ENCODE measurements around the gene SRPRB.

Gene SRPRB

DNA sequence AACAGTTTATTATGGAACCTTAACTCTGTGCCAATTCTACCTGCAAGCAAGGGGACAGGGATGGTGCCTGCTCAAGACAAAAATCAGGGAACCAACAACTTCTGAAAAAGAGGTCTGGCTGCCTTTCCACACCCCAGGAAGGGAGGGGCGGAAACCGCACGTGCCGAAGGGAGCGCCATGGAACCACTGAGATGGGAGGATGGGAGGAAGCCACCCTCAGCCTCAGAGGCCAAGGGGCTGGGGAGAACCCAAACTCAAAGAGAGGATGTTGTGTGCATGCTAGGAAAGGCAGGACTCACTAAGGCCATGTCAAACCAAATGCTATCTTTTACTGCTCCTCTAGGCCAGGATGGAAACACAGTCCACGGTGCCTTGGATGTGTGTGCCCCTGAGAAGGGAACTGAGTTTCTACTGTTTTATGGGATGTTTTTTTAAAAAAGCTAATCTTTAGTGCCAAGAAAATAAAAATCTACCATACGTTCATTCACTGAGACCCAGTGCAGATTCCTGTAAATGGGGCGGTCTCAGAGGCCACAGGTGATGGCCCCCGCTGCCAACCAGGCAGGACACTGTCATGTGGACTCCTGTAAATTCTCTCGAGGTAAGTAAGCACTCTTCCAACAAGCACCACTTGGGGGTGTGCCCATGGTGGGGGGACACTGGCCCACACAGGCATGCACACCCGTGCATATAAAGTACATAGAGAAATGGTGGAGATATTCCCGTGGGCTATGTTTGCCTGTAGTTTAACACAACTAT, 20.5 kb downstream of the SRPRB start:
- DNase-seq (ENCODE audit: low read depth in 2 of 2, low spot score in 1 of 2), result no peak

DNA sequence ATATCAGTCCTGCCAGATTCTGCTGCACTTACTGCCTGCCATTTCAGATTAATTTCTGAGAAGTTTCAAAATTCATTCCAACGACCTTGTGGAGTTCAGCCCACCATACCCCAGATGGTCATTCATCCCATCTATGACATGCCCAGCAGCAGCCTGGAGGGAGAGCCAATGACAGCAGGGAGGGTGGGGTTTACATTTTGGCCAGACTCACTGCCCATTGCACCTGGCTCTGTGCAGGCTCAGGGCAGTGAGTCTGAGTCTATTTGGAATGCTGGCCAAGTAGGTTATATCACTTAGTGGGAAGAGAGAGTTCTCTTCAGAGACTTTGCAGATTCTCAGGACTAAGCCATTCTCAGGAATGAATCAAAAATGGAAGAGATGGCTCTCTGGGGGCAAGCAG, 21.5 kb downstream of the SRPRB start:
- DNase-seq (ENCODE audit: low read depth in 2 of 2, low spot score in 1 of 2), result no peak

DNA sequence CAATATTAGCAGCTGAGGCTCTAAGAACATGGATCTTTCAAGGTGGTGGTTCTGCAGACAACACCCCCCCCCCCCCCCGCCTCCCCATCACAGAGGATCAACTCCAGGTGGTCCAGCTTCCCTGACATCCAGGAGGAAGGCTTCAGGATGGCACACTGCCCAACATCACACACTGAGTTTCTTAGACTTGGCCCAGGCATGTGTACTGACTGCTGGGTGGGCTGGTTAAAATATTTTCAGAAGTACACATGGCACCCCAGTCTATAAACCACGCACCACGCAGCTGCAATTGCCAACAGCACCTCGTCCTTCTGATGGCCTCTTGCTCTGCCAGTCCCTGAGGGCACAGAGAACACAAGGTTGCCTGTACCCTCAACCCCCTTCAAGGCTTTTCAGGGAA, 22.1 kb downstream of the SRPRB start:
- no peak for DNase-seq (ENCODE audit: low read depth in 2 of 2, low spot score in 1 of 2)

DNA sequence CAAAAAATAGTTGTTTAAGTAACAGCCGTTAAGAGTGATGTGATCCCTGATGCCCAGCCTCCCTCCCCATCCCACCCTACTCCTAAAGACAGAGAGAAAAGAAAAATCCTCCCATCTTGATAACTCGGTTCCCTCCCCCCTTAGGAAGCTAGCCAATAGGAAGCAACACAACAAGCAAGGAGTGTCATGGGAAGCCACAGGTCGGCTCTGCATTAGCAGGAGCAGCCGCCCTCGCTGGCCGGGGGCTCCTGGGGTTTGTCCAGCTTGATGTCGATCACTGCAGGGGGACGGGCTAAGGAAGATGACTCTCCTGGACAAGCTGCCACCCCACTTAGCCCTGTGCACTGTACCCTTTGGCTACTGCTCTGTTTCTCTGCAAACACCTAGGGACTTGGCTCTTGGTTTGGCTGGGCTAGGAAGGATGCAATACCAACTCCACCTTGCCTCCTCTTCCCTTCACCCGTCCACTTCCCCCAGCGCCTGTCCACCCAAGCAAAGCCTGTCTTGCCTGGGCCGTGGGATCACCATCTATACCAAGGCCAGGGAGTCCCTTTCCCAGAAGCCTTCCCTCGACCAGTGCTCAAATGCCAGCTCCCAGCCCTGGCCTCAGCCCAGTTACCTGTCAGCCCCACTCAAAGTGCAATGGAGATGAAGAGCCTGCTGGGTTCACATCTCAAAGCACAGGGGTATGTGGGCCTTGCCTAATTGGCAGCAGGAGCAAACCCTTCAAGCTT, 23.1 kb downstream of the SRPRB start:
- no peak for DNase-seq (ENCODE audit: low read depth in 2 of 2, low spot score in 1 of 2)

DNA sequence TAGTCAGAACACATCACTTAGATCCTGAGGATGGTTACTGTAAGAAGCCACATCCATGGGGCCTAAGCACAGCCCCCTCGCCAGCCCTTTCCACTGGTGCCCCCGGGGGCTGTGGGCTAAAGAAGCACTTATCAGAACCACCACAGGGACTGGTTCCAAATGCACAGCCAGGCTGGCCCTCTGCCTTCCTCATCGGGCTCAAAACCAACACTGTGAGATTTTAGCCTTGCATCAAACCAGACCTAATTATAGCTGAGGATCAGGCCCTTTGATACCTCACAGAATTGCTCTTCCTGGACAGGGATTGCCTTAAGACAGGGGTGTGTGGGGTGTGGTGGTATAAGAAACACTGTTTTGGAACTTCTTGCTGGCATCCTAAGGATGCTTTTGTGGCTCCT, 23.7 kb downstream of the SRPRB start:
- DNase-seq (ENCODE audit: low read depth in 2 of 2, low spot score in 1 of 2), result no peak

DNA sequence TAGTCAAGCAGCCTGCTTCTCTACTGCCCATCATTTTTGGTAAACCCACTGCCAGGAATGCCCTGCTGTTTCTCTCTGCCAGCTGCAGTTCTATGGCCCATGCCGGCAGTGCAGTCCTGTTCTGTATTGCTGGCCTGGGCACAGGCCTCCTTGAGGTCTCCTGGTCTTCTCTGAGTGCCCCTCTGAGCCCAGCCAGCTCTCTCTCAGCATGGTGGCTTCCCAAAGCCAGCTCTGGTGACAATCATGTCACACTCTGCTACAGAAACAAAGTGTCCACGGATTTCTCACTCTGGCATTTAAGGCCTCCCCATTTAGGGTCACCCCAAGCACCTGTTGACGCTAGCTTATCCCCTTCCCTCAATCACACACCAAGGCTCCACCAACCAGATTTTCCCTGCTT, 24.5 kb downstream of the SRPRB start:
- DNase-seq (ENCODE audit: low read depth in 2 of 2, low spot score in 1 of 2), result no peak

DNA sequence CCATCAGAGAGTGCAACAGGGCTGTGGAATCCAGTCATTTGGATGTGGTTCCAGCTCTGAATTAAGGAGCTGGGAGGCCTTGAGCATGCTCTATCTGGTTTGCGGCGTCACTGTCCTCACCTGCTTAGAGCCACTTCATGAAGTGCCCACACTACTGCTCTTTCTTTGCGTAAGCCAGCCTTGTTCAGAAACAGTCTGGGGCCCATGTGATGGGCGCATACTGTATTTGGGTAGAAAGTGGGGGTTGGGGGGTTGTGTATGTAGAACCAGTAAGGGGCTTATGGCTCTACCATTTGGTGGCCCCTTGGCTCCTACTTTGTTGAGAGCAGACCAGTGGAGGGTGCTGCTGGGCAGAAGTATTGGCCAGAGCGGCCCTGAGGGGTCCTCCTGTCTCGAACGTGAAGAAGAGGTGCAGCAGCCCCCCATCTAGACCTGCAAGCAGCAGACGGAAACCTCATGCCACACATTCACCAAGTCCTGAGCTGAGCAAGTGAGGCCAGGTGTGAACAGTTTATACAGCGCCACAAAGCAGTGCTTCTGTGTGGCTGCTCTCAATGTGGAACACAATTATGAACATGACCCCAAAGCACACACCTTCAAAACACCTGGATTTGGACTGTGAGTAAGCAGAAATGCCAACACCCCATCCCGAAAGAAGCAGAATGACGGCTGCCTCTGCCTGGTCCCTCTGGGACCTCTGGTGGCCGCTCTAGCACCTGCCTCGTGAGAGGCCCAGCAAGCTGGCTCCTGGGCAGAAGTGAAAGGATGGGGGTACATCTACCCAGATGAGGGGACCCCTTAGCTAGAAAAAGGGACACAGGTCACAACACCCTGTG, 26.6 kb downstream of the SRPRB start:
- no peak for DNase-seq (ENCODE audit: low read depth in 2 of 2, low spot score in 1 of 2)

DNA sequence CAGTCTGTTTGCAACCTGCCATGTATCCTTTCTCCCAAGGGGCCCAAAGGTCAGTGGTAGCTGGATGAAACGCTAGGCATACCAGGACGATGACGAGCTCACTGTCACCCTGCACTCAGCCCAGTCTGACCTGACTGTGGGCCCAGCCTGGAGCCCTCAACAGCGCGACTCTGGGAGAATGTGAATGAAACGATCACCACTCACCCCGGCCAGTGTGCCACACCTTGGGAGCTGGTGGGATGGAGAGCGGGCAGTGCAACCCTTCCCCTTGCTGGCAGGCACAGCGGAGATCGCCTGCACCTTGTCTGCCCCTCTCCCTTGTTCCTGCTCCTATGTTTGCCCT, 27.2 kb downstream of the SRPRB start:
- DNase-seq (ENCODE audit: low read depth in 2 of 2, low spot score in 1 of 2), result no peak

DNA sequence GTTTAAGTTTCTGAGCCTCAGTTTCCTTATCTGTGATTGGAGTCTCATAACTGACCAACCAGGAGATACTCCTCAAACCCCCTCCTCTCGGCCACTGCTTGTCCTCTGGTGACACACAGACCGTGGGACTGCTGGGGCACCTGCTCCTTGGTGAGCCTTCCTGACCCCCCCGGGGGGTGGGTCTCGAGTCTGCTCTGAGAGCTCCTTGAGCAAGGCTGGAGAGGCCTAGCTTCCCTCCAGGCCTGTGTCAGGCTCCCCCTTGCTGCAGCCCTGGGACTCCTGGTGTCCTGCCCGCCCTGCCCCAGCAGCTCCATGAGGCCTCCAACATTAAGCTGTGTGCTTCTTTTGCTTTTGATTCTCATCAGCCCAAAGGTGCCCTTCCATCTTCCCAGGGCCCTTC, 27.7 kb downstream of the SRPRB start:
- DNase-seq (ENCODE audit: low read depth in 2 of 2, low spot score in 1 of 2), result no peak

DNA sequence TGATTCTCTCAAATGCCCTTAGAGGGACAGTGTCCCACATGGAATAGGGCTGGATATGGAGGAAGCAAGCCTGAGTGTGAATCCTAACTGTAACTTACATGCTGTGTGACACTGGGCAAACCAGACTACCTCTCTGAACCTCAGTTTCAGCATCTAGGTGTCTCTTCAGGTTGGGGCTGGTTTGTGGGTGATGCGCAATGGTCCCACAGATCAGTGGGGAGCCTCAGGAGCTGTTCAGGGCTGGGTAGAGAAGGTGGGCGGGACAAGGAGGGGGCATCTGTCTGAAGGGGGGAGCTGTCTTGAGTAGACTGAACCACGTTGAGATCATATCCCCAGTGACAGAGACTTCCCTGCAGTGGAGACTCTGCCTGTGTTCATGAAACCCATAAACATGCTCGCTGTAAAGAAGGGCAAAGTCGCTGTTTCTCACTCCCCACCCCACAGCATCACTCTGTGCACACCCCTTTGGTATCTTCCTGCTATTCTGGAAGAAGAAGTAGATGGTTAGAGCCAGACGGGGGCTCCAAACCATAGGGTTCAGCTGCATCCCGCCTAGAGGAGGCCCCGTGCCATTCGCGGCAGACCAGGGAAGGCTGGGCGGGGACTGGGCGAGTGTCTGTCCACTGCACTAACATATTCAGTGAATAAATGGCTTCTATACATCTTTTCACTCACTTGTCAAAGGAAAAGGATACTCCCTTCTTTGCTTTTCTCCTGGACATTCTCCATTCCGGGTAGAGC, 28.4 kb downstream of the SRPRB start:
- no peak for DNase-seq (ENCODE audit: low read depth in 2 of 2, low spot score in 1 of 2)

DNA sequence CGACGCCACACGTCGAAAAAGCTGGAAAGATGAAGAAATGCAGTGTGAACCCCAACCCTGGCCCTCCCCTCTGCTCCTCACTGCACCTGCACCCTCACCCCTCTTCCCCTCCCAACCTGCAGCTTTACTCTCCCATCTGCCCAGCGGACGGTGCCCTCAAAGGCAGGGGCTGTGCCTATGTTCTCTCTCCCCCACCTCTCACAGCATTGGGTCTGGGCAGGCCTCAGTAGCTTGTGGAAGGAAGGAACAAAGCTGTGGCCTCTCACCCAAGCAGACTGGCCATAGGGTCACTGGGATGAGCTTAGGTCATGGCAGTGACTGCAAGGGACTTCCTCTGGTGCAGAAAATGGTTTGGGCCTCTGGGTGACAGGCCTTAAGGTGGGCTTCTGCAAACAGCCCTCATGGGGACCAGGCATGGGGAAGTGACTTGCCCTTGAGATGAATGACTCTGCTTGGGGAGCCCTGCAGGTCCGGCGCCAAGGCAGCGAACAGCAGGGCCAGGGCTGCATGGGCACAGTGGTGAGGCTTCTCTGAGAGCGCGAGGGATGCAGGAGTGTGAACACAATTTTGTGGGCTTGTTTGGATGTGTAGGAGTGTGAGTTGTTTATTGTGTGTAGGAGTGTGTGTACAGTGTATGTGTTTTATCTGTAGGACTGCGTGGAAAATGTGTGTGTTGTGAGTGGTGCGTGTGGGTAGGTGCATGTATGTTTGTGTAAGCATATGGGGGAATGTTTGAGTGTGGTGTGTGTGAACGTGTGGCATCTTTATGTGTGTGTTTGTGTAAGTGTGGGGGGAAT, 29.2 kb downstream of the SRPRB start:
- DNase-seq (ENCODE audit: low read depth in 2 of 2, low spot score in 1 of 2), result no peak

DNA sequence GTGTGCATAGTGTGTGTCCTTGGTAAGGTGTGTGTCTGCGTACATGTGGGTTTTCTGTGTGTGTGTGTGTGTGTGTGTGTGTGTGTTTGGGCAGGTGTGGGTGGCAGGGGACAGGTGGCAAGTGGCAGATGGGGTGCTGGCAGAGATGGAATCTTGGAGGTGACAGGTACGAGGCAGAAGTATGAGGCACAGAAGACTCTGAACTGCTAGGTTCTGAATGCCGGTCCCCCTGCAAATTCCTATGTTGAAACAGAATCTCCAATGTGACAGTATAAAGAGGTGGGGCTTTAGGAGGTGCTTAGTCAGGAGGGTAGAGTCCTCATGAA, 29.8 kb downstream of the SRPRB start:
- DNase-seq (ENCODE audit: low read depth in 2 of 2, low spot score in 1 of 2), result no peak

DNA sequence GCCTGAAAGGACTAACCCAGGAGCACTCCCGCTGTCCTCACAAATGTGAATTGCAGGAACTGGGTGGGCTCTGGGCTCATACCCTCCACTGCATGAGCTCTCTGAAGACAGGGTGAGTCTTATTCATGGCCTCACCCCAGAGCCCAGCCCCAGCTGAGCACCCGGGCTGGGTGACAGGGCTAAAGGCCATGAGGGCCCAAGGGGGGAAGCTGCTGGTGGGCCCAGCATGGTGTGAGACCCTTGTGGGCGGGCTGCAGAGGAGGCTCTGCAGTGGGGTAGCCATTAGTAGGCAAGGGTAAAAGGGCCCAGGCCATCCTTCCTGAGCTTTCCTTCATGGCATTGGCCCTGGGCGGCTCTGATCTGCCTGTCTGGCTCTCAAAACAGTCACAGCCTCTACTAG, 30.3 kb downstream of the SRPRB start:
- no peak for DNase-seq (ENCODE audit: low read depth in 2 of 2, low spot score in 1 of 2)

DNA sequence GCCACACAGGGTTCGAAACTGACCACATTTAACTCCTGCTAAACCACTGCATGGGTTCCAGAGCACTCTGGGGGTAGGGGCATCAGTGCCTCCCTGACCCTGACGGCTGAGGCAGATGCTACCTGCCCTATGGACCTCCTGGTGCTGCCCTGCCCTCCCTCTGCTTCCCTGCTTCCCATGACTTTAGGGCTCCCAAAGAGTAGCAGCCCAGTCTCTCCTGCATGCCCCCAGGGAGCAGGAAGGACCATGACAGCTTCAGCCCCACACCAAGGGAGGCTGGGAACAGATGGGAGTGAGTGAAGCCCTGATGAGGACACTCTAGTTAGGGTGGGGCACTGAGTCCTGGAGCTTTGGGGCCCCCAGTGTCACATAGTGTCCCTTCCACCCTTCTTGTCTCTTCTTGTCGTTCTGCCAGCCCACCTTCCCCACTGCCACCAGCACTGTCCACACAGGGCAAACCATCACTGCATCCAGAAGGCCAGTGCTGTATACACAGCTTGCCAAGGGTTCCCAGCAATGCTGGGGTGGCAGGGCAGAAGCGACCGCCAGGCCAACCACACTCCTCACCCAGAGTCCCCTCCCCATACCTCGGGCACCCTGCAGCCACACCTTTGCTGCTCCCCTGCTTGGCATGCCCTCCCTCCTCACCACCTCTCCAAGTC, 31.0 kb downstream of the SRPRB start:
- DNase-seq (ENCODE audit: low read depth in 2 of 2, low spot score in 1 of 2), result no peak

DNA sequence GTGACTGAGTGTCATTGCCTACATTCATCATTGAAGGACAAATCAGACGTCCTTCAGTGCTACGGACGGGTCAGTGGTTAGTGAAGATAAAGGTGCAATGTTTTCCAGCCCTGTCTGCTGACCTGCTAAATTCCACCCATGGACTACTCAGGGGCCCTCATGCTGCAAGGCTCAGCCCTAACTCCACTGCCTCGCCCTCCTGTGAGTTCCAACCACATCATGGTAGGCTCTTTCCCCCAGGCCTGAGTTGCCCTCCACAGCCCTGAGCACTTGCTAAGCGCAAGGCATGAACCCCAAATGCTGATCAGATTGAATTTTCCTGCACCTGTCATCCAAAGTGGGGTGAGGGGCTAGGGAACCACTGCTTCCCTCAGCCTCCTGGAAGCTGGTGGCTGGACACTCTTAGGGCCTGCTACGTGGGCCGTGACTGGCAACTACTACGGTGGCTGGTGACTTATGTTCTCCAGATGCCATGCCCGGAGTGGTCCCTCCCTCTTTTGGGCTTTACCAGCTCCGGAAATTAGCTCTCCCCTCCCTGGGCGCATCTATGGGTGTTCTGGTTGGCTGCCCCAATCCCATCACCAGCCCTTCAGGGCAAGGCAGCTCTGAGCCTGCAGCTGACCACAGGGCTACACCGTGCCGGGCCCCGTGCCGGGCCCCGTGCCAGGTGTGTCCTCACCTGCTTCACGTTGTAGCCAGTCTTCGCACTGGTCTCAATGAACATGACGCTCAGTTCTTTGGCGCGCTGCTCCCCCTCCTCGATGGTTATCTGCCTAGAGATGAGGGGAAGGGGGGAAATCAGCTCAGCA, 32.1 kb downstream of the SRPRB start:
- DNase-seq (ENCODE audit: low read depth in 2 of 2, low spot score in 1 of 2), result no peak

DNA sequence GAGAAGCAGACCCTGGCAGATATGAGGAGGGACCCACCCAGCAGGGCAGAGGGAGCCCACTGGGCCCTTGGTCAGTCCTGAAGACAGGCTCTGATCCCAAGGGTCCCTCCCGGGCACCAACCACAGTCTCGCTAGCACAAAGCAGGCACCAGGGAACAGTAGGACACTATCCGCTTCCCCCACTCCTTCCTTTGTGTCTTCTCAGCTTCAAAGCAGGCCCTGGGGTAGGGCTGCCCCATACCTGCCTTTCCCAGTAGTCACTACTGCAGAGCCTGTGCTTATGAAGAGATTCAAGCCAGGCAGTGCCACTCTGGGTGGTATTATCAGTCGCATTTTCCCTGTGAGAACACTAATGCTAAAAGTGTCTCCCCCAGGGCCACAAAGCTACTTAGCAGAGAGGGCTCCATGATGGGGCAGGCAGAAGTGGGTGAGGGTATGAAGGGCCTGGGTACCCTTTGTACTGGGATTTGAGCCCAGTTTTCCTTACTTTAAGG, 32.7 kb downstream of the SRPRB start:
- DNase-seq (ENCODE audit: low read depth in 2 of 2, low spot score in 1 of 2), result no peak

DNA sequence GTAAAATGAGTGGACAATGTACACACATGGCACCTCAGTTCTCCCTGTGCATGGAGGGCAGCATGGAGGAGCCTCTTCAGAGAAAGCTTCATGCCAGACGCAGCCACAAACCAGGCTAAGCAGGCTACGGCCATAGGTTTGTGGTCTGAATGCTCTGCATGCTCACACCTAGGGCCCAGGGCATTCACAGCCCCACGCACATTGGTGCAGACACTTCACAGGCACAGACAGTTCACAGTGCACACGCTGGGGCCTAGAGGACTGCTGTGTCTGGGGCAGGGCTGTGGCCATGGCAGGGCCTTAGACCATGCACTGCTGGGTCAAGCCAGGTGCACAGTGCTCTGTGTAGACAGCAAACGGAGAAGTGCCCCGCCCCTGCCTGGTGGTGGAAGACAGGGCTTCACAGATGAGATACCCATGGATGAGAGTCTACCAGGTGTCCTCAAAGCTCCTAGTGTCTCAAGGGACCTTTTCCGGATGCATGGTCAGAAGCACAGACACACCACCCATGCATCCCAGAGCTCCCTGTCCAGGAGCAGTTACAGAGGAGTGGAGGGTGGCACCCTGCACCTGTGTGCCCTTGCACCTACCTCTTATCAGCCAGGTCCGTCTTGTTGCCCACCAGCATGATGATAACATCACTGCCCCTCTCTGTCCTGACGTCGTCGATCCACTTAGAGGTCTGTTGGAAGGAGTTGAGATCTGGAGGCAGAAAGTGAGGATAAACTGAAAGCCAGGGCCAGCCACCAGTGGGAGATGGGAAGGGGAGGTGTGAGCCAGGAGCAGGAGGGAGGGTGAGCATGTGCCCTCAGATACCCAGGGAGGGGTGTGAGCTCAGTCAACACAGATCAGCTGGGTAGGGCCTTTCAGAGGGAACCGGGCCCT, 33.5 kb downstream of the SRPRB start:
- no peak for DNase-seq (ENCODE audit: low read depth in 2 of 2, low spot score in 1 of 2)

DNA sequence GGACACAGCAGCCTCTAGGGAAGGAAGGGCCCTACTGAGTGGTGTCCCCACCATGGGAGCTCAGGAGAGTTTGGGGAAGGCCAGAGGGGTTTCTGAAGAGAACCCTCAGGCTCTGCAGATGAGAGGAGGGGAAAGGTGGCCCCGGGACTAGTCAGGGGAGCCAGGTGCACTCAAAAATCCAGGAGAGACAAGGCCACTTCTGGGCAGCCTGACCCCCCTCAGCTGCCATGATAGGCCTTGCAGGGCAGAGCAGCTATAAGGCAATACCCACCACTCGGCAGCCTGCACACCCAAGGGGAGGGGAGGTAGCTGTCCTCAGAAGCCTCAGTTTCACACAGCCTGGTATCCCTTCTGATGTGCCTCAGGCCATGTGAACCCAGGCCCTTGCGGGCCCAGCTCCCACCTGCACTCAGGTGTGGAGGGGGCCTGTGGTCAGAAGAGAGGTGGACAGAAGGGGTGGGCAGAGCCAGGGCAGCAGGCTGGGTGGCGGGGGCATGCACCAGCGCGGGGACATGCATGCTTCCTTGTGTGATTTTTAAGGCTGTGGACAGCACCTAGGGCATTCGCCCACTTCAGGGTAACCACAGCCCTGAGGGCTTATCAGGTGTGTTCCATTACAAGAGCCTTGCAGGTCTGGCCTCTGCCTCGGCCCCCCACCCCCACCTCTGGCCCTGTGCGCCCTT, 34.6 kb downstream of the SRPRB start:
- no peak for DNase-seq (ENCODE audit: low read depth in 2 of 2, low spot score in 1 of 2)

Data from stimulated activated CD8-positive, alpha-beta memory T cell treated with anti-CD3 and anti-CD28 coated beads, Interleukin-4, amount 100 ng/mL, for 1 hour (primary cell).